ENCODE measurements around the gene CX3CR1. TPM values are rescaled to one million over a fixed set of nuclear protein-coding genes. Genes with fewer than 3 reads are reported as not detected.

Gene CX3CR1
- polyA plus RNA-seq, 1 donor from 2014 or later: not detected

DNA sequence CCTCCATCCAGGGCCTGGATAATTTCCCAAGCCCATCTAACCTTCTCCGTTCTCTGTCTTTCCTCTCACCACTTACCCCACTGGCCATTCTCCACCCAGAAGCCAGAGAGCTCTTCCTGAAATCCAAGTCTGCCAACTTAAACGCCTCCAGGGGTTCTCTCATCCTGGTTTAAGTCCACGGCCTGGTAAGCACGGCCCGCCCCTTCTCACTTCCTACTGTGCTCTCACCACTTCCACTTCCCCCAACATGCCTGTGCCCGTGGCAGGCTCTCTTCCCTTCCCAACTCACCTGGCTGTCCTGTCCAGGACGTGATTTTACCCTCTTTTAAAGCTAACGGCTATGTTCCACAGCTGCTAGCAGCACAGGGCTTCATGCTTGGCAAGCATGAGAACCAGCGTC, 1.7 kb upstream of the CX3CR1 start:
- no peaks in the 10 kb centered on the region for H3K36me3 ChIP-seq (ENCODE audit: insufficient read depth, low read length)
- TF ChIP-seq REST (IDR thresholded peaks at IDR 0.05; ENCODE audit: borderline replicate concordance) (no peak), EP300 (conservative IDR thresholded peaks at IDR 0.05; ENCODE audit: poor library complexity, severe bottlenecking) (no peak), MXI1 (conservative IDR thresholded peaks at IDR 0.05; ENCODE audit: poor library complexity, severe bottlenecking) (no peak), RAD21 (conservative IDR thresholded peaks at IDR 0.05) (no peak), TAF1 (IDR thresholded peaks at IDR 0.05; ENCODE audit: low read depth) (no peak), CTCF (IDR thresholded peaks at IDR 0.05; ENCODE audit: poor library complexity, severe bottlenecking) (no peak), SMC3 (conservative IDR thresholded peaks at IDR 0.05; ENCODE audit: poor library complexity) (no peak), EZH2 (IDR thresholded peaks at IDR 0.05; ENCODE audit: borderline replicate concordance, insufficient read depth, low read length, poor library complexity, severe bottlenecking) (no peak), POLR2AphosphoS5 (IDR thresholded peaks at IDR 0.05) (no peak)
- no peaks in the 10 kb centered on the region for H3K9me2 ChIP-seq (ENCODE audit: insufficient read depth, low read length)
- no peak overlapping the region for H3K4me2 ChIP-seq (ENCODE audit: low read length)
- H3F3A ChIP-seq (ENCODE audit: insufficient read depth, low read length, poor library complexity, severe bottlenecking): no peaks in the 10 kb centered on the region
- no peaks in the 10 kb centered on the region for H4K20me1 ChIP-seq (ENCODE audit: insufficient read depth)
- no peak overlapping the region for H3K27ac ChIP-seq (ENCODE audit: low read length)
- no peak overlapping the region for H3K9ac ChIP-seq (ENCODE audit: low read length)
- H3K79me2 ChIP-seq (replicated peaks; ENCODE audit: insufficient read depth, low read length): no peaks in the 10 kb centered on the region
- H3K27me3 ChIP-seq (ENCODE audit: insufficient read depth, low read depth, low read length): no peaks in the 10 kb centered on the region
- no peak overlapping the region for H2AFZ ChIP-seq (ENCODE audit: low read depth, low read length)
- H3K9me3 ChIP-seq (ENCODE audit: low read length): no peaks in the 10 kb centered on the region
- H3K4me3 ChIP-seq (ENCODE audit: low read length): no peak overlapping the region

DNA sequence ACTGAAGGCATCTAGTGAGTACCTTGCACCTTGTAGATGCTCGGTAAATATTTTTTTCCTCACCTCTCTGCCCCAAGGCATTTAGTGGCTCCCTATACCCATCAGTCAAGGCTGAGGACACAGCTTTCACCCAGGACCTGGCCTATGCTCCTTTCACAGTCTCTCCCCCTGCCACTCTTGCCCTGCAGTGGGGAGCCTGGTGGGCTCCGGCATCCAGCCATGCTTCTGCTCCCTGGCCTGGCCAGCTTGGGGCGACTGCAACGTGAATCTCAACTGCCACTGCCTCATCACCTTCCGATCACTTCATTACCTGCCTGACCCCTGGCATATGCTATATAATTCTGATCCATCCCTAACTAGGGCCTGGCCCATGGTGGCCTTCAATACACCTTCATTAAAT, 735 bp upstream of the CX3CR1 start:
- Histone ChIP-seq H3K9me2 (ENCODE audit: insufficient read depth, low read length) (no peaks in the 10 kb centered on the region), H4K20me1 (ENCODE audit: insufficient read depth) (no peaks in the 10 kb centered on the region), H3K9ac (ENCODE audit: low read length) (no peak overlapping the region), H3K27me3 (ENCODE audit: insufficient read depth, low read depth, low read length) (no peaks in the 10 kb centered on the region), H3F3A (ENCODE audit: insufficient read depth, low read length, poor library complexity, severe bottlenecking) (no peaks in the 10 kb centered on the region), H3K36me3 (ENCODE audit: insufficient read depth, low read length) (no peaks in the 10 kb centered on the region), H3K4me2 (ENCODE audit: low read length) (no peak overlapping the region), H3K27ac (ENCODE audit: low read length) (no peak overlapping the region), H3K9me3 (ENCODE audit: low read length) (no peaks in the 10 kb centered on the region), H3K4me3 (ENCODE audit: low read length) (no peak overlapping the region), H2AFZ (ENCODE audit: low read depth, low read length) (no peak overlapping the region), H3K79me2 (replicated peaks; ENCODE audit: insufficient read depth, low read length) (no peaks in the 10 kb centered on the region)
- no peak for TF ChIP-seq SMC3 (conservative IDR thresholded peaks at IDR 0.05; ENCODE audit: poor library complexity)
- TF ChIP-seq REST (IDR thresholded peaks at IDR 0.05; ENCODE audit: borderline replicate concordance): no peak
- no peak for TF ChIP-seq RAD21 (conservative IDR thresholded peaks at IDR 0.05)
- TF ChIP-seq EZH2 (IDR thresholded peaks at IDR 0.05; ENCODE audit: borderline replicate concordance, insufficient read depth, low read length, poor library complexity, severe bottlenecking): no peak
- TF ChIP-seq POLR2AphosphoS5 (IDR thresholded peaks at IDR 0.05): no peak
- no peak for TF ChIP-seq CTCF (IDR thresholded peaks at IDR 0.05; ENCODE audit: poor library complexity, severe bottlenecking)

All from neural cell (in vitro differentiated cells).